Activated T-cell treated with anti-CD3 and anti-CD28 coated beads, Interleukin-2, amount 50 U/mL, for 4 hours (primary cell): ENCODE data around the gene ADAMTS14. TPM values are rescaled to one million over a fixed set of nuclear protein-coding genes. Genes with fewer than 3 reads are reported as not detected.

Experiments used
- ATAC-seq, 2 donors: fragments of 200-7000 bp; cut with Tn5 transposase; one replicate each; pipeline ENCODE4 v1.10.0; 2021
- DNase-seq: peaks from one replicate; pipeline ENCODE4 v3.0.0-alpha.2; 2020
- H3K27me3 Mint-ChIP-seq: one replicate; pipeline ENCODE4 v1.8.0; 2021; ENCODE audit warnings: low read depth, mixed read lengths
- H3K36me3 Mint-ChIP-seq: one replicate; pipeline ENCODE4 v1.8.0; 2022; ENCODE audit warnings: mixed read lengths; ENCODE audit not compliant: insufficient read depth
- H3K4me1 Mint-ChIP-seq: one replicate; pipeline ENCODE4 v1.8.0; 2021; ENCODE audit warnings: low read depth, mixed read lengths
- H3K4me3 Mint-ChIP-seq: one replicate; pipeline ENCODE4 v1.8.0; 2021; ENCODE audit warnings: mild to moderate bottlenecking, moderate library complexity, mixed read lengths
- H3K9me3 Mint-ChIP-seq: one replicate; pipeline ENCODE4 v1.8.0; 2021; ENCODE audit warnings: mixed read lengths
- total RNA-seq, 3 donors: library from RNA; stranded (reverse); gene quantifications; one replicate each; pipeline ENCODE4 v1.2.1, GENCODE V29; 2021

ADAMTS14 gene
- total RNA-seq, 3 donors from 2014 or later = 0.08 to 0.15 (median 0.14) TPM

DNA sequence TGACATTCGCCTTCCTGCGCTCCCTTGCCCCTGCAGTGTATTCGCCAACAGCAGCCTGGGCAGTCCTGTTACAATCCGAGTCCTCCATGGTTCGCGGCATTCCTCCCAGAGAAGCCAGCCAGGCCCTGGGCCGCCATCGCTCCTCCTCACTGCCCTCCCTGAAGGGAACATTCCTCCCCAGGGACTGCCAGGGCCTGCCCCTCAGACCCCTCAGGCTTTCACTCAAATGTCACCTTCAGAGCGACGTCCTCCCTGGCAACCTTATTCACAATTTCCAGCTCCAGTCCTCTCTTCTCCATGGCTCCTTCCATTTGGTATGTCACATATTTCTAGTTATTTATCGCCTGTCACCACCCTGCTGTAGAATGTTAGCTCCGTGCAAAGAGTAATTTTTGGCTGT is 17.4 kb downstream of the ADAMTS14 start:
- Mint-ChIP-seq H3K27me3 (no peaks in the 10 kb centered on the region), H3K9me3 (no peaks in the 10 kb centered on the region), H3K4me1 (no peaks in the 10 kb centered on the region), H3K4me3 (no peak overlapping the region), H3K36me3 (no peaks in the 10 kb centered on the region)
- ATAC-seq = no peak
- no peak for DNase-seq

DNA sequence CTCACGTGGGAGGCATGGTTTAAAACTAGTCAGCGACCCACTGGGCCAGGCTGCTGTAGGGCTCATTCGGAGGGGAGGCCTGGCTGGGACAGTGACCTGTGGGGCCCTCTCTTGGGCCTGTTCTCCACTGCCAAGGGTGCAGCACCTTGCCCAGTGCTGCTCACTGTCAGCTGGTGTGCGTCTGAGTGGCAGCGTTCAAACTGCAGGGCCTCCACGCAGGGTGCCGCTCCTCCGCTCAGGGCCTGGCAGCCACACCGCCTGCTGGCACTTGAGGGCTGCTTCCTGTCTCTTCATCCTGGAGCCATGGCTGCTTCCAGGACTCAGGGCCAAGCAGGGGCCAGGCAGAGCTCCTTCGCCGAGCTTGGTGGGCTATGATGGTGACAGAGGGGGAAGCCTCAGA is 18.3 kb downstream of the ADAMTS14 start:
- ATAC-seq (no peak), DNase-seq (no peak)
- Mint-ChIP-seq H3K4me3 (no peak overlapping the region), H3K27me3 (no peaks in the 10 kb centered on the region), H3K9me3 (no peaks in the 10 kb centered on the region), H3K4me1 (no peaks in the 10 kb centered on the region), H3K36me3 (no peaks in the 10 kb centered on the region)

DNA sequence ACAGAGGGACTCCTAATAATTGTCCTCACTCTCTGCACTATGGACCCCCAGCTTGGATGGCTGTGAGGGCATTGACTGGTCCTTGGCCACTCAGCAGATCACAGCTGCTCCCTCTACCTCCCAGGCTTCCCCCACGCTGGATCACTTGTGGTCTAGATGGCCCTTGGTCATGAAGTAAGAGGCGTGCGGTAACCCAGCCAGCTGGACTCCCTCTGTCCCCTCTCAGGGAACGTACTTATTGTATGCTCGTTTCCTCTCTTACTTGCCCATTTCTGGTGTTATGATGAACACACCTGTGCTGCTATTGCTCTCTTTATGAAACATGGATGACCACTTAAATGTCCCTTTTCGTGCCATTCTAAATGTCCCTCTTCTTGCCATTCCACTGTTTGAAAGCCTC is 19.3 kb downstream of the ADAMTS14 start:
- Mint-ChIP-seq H3K36me3 (no peaks in the 10 kb centered on the region), H3K4me1 (no peaks in the 10 kb centered on the region), H3K27me3 (no peaks in the 10 kb centered on the region), H3K9me3 (no peaks in the 10 kb centered on the region), H3K4me3 (no peak overlapping the region)
- DNase-seq (no peak), ATAC-seq (no peak)

DNA sequence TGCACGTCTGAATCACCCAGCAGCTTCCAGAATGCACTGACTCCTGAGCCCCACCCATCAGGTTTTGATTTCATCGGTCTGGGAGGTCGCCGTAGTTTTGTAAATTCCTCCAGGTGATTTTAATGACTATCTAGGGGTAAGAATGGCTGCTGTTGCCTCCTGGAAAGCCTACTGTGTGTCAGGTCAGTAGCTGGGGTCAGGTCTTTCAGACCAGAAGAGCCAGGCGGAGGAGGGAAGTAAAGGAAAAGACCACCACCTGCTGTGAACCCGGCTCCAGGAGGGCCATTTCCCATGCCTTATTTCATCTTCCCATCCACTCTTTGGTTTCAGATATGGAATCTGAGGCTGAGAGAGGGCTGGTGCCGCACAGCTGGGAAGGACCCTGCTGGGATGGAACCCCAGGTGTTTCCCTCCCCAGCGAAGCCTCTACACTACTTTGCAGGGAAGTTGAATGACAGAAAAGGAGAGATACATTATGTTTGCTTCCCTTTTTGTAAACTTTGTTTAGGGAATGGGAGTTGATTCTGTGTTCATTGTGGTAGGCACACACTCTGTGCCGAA is 19.8 kb downstream of the ADAMTS14 start:
- ATAC-seq (no peak), DNase-seq (no peak)
- no peaks in the 10 kb centered on the region for H3K4me1 Mint-ChIP-seq
- no peaks in the 10 kb centered on the region for H3K9me3 Mint-ChIP-seq
- no peaks in the 10 kb centered on the region for H3K27me3 Mint-ChIP-seq
- H3K4me3 Mint-ChIP-seq = no peak overlapping the region
- no peaks in the 10 kb centered on the region for H3K36me3 Mint-ChIP-seq

DNA sequence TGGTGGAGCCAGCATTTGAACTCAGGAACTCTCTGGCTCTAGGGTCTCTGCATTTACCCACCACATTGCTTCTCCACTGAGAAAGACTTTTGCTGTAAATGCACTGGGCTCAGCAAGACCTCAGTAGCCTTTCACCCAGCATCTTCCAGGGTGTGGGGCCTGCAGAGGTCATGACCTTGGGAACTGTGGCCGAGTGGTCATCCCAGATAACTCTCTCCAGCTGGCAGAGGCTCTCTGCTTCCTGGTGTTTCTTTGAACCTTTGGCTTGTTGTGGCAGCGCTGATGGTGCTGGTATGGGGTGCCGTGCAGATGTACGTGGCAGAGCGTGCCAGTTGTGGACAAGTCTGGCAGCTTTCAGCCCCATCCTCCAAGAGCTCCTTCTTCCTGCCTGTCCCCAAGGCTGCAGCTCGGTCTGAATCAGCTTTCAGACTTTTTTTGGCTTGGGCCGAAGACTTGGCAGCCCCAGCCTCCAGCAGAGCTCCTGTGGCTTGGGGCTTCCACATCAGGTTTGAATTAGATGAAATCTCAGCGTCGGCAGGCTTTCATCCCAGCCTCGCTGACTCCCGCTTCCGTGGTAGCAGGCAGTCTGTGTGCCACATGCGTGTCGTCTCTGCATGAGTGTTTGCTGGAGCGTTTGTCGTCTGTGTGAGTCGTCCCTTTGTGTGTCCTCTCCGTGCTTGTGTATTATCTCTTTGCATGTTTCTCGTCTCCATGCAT is 21.5 kb downstream of the ADAMTS14 start:
- DNase-seq = no peak
- Mint-ChIP-seq H3K9me3 (no peaks in the 10 kb centered on the region), H3K36me3 (no peaks in the 10 kb centered on the region), H3K27me3 (no peaks in the 10 kb centered on the region), H3K4me3 (no peak overlapping the region), H3K4me1 (no peaks in the 10 kb centered on the region)
- no peak for ATAC-seq

DNA sequence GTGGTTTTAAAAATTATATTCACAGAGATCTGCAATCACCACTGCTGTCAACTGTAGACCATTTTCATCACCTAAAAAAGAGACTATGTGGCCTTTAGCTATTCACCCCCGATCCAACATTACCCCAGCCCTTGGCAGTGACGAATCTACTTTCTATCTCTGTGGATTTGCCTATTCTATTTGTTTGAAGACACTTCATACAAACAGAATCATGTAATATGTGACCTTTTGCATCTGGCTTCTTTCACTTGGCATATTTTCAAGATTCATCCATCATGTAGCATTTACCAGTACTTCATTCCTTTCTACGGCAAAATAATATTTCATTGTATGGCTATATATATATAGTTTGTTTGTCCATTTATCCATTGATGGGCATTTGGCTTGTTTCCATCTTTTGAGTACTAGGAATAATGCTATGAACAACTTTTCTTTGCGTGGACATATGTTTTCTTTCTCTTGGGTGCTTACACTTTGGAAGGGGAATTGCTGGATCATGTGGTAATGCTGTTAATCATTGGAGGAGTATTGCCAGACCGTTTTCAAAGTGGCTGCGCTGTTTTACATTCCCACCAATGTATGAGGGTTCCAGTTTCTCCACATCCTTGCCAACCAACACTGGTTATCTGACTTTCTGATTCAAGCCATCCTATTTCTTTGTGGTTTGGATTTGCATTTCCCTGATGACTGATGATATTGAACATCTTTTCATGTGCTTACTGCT is 22.3 kb downstream of the ADAMTS14 start:
- no peaks in the 10 kb centered on the region for H3K9me3 Mint-ChIP-seq
- no peaks in the 10 kb centered on the region for H3K27me3 Mint-ChIP-seq
- no peak for DNase-seq
- no peaks in the 10 kb centered on the region for H3K4me1 Mint-ChIP-seq
- H3K36me3 Mint-ChIP-seq = no peaks in the 10 kb centered on the region
- ATAC-seq = no peak
- no peak overlapping the region for H3K4me3 Mint-ChIP-seq

DNA sequence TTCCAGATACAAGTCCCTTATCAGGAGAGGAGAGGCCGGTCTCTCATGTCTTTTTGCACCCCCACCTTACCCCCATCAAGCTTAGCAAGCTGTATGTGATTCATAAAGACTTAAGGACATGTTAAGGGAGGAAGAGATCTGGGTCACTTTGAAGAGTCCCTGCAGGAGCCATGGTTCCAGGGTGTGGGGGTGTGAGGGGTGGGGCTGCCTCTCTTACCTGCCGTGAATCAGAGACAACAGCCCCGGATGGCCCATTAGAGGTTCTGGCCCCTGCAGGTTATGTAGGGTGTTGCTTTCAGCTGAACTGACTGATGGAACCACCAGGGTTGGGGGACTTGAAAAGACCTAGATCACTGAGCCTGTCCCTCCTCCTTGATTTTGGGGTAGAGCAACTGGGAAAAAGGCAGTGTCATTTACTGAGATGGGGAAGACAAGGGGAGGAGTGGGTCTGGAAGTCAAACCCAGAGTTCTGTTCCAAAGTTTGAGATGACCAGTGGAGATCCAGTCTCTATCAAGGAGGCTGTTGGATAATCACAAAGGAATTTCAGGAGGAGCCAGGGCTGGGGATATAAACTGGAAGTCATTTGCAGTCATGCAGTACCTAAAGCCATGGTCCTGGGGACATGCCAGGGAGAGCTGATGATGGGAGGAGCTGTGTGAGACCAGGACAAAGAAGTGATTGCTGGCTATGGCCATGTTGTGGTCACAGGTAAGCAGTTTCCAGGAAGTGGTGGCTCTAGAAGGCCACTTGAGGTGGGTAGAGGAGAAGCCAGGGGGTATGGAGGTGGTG is 23.1 kb downstream of the ADAMTS14 start:
- no peak for DNase-seq
- Mint-ChIP-seq H3K4me3 (no peak overlapping the region), H3K9me3 (no peaks in the 10 kb centered on the region), H3K4me1 (no peaks in the 10 kb centered on the region), H3K36me3 (no peaks in the 10 kb centered on the region), H3K27me3 (no peaks in the 10 kb centered on the region)
- ATAC-seq = no peak

DNA sequence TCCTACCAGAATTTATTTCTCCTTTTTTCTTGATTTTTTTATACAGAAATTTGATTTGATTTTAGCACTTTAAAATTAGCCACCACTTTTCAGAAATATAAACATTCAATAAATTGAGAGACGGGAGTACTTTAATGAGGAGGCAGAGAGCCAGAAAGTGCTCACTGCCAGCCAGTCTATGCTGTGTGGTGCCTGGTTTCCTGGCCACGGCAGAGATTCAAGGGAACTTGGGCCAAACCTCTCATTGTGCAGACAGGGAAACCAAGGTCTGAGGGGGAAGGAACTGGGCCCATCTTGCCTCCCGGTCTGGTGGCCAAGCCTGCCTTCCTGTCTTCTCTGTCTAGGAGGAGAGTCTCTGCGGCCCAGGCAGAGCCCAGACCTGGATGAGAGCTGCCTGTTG is 25.9 kb downstream of the ADAMTS14 start:
- ATAC-seq = no peak
- no peak for DNase-seq
- no peaks in the 10 kb centered on the region for H3K9me3 Mint-ChIP-seq
- no peaks in the 10 kb centered on the region for H3K27me3 Mint-ChIP-seq
- H3K4me3 Mint-ChIP-seq = no peak overlapping the region
- no peaks in the 10 kb centered on the region for H3K36me3 Mint-ChIP-seq
- H3K4me1 Mint-ChIP-seq = no peaks in the 10 kb centered on the region

DNA sequence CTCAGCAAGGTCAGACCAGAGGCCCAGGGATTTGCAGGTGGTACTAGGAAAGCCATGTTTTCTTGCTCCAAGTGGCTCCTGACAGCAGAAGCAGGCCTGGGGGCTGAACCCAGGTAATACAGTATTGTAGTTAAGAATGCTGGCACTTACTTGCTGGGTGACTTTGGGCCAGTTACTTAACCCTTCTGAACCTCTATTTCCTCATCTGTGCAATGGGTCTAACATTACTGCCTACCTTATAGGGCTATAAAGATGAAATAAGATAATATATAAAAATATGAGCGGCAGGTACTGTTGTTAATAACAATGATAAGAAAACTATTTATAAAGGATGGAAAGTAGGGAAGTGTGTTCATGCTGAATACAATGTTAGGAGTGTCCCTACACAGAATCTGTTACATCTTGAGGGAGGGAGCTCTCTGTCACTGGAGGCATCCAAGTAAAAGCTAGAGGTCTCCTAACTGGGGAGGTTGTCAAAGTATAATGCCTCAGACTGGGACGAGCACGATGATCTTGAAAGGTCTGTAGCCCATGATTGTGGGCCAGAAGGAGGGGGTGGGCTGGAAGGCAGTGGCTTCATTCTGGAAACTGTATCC is 26.9 kb downstream of the ADAMTS14 start:
- H3K27me3 Mint-ChIP-seq = no peaks in the 10 kb centered on the region
- ATAC-seq (no peak), DNase-seq (no peak)
- no peaks in the 10 kb centered on the region for H3K9me3 Mint-ChIP-seq
- no peaks in the 10 kb centered on the region for H3K36me3 Mint-ChIP-seq
- no peaks in the 10 kb centered on the region for H3K4me1 Mint-ChIP-seq
- no peak overlapping the region for H3K4me3 Mint-ChIP-seq

DNA sequence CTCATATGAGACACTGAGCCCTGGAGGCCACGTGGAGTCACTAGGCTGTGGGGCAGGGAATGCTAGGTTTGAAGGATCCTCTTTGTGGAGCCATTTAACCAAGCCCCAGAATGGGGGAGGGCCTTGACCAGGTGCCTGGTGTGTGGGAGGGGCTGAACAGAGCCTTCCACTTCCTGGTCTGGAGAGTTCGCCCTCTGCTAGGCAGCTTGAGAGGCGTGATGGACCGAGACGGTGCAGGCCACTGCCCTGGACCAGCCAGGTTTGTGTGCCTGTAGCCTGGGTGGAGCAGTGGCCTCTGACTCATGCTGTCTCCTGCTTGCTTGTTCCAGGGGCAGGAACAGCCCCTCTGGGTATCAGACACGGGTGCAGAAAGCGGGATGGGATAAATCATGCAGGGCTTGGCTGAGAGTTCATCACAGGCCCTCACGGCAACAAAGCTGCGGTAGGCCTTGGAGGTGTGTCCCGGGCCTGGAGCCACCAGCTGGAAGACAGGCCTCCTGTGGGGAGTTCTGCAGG is 27.4 kb downstream of the ADAMTS14 start:
- DNase-seq (no peak), ATAC-seq (no peak)
- Mint-ChIP-seq H3K36me3 (no peaks in the 10 kb centered on the region), H3K9me3 (no peaks in the 10 kb centered on the region), H3K27me3 (no peaks in the 10 kb centered on the region), H3K4me3 (no peak overlapping the region), H3K4me1 (no peaks in the 10 kb centered on the region)

DNA sequence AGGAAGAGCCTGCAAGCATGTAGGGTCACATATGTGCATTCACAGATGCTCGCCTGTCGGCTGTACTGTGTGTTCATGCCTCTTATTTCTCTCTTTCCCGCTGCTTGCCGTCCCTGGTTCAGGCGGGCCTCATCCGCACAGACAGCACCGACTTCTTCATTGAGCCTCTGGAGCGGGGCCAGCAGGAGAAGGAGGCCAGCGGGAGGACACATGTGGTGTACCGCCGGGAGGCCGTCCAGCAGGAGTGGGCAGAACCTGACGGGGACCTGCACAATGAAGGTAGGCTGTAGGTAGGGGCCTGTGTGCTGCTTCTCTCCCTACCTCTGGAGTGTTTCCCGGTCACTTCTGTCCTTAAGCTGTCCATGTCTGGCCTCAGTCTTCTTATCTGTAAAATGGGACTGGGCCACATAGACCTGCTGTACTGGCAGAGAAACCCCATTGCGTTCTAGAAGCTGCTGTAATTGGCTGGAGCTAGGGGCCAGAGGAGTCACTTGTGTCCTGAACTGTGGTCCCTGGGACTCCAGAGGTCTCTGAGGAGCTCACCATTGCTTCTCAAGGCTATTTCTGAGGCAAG is 30.0 kb downstream of the ADAMTS14 start:
- H3K27me3 Mint-ChIP-seq = no peaks in the 10 kb centered on the region
- no peak for ATAC-seq

DNA sequence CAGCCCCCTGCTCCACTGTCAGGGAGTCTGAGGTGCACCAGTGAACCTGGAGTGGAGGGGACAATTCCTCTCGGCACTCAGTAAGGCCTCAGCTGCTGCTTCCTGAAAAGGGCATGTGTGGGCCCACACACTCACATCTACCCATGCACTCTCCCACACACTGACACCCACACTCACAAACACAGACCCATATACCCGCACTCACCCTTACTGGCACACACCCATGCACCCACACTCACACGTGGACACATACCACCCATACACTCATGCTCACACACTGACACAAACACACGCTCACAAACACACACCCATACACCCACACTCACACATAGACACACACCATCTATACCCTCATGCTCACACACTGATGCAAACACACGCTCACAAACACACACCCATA is 31.9 kb downstream of the ADAMTS14 start:
- Mint-ChIP-seq H3K4me3 (no peak overlapping the region), H3K36me3 (no peaks in the 10 kb centered on the region), H3K9me3 (no peaks in the 10 kb centered on the region), H3K4me1 (no peaks in the 10 kb centered on the region), H3K27me3 (no peaks in the 10 kb centered on the region)
- ATAC-seq (no peak), DNase-seq (no peak)

More for the DNA sequence above, 30.0 kb downstream of the ADAMTS14 start:
- Mint-ChIP-seq H3K4me3 (no peak overlapping the region), H3K4me1 (no peaks in the 10 kb centered on the region), H3K9me3 (no peaks in the 10 kb centered on the region), H3K36me3 (no peaks in the 10 kb centered on the region)
- DNase-seq = no peak

DNA sequence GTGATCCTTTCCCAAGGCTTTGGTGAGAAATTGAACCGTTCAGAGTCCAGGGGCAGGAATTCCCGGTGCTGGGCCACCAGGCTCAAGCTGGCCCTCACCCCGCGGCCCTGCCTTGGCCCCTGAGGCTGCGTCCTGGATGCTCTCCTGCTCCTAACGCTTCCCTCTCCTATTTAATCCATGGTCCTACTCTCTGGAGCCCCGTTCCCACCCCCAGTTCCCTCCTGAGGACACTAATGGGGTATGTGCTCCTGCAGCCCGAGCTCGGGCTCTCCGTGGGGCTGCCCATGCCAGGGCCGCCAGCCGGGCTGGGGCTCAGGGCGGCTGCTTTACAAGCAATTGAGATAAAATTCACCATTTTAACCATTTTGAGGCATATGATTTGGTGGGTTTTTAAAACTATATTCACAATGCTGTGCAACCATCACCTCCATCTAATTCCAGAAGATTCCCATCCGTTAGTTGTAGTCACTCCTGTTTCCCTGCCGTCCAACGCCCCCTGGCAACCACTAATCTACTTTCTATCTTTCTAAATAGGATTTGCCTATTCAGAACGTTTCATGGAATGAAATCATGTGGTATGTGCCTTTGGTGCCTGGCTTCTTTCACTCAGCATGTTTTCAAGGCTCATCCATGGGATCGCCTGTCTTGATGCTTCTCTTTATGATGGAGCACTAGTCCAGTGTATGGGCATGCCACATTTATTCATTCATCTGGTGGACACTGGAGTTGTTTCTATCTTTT is 33.0 kb downstream of the ADAMTS14 start:
- DNase-seq = no peak
- H3K4me3 Mint-ChIP-seq = no peak overlapping the region
- no peaks in the 10 kb centered on the region for H3K36me3 Mint-ChIP-seq
- no peaks in the 10 kb centered on the region for H3K4me1 Mint-ChIP-seq
- ATAC-seq = no peak
- no peaks in the 10 kb centered on the region for H3K9me3 Mint-ChIP-seq
- no peaks in the 10 kb centered on the region for H3K27me3 Mint-ChIP-seq
